ENCODE results near the gene AACS.

GRCh38 chr12:125089626-125090025 is 24.4 kb downstream of the AACS start:
- no peak for TF ChIP-seq CHD2 (IDR thresholded peaks at IDR 0.05; ENCODE audit: low read depth, low read length)
- no peak for TF ChIP-seq BCLAF1 (IDR thresholded peaks at IDR 0.05)
- TF ChIP-seq CTCF (CRISPR knock-in tag; IDR thresholded peaks at IDR 0.05) = no peak
- no peak for TF ChIP-seq SP4 (CRISPR knock-in tag; IDR thresholded peaks at IDR 0.05)
- no peak for TF ChIP-seq ZFP36 (IDR thresholded peaks at IDR 0.05; ENCODE audit: borderline replicate concordance, low read depth, low read length, partially characterized antibody)
- no peak for TF ChIP-seq SMAD3 (CRISPR knock-in tag; IDR thresholded peaks at IDR 0.05)
- TF ChIP-seq ZNF354B (CRISPR knock-in tag; IDR thresholded peaks at IDR 0.05) = no peak
- no peak for TF ChIP-seq EP300 (IDR thresholded peaks at IDR 0.05; ENCODE audit: low read depth in 2 of 2, low read length in 2 of 2)
- TF ChIP-seq EP300 (CRISPR knock-in tag; IDR thresholded peaks at IDR 0.05; ENCODE audit: borderline replicate concordance) = no peak
- TF ChIP-seq ZNF33B (CRISPR knock-in tag; IDR thresholded peaks at IDR 0.05) = no peak
- no peak for TF ChIP-seq RFX5 (IDR thresholded peaks at IDR 0.05; ENCODE audit: low read depth, low read length)
- TF ChIP-seq POLR2A (IDR thresholded peaks at IDR 0.05; ENCODE audit: insufficient read depth in 1 of 2, low read depth in 2 of 2, low read length in 2 of 2) = no peak
